B cell (primary cell): ENCODE measurements around the gene CCM2. TPM values are rescaled to one million over a fixed set of nuclear protein-coding genes. Genes with fewer than 3 reads are reported as not detected.

Source experiments
- ATAC-seq: fragments of 200-7000 bp; cut with Tn5 transposase; one replicate; pipeline ENCODE4 v1.10.0; 2021; ENCODE audit warnings: low read depth, mild to moderate bottlenecking, moderate number of reproducible peaks, moderate library complexity
- CTCF ChIA-PET: fragments of 350-600 bp; sonication (Branson Sonifier 250); formaldehyde crosslinking; loops from one replicate; lab custom pipeline; 2021; ENCODE audit warnings: antibody characterized with exemption, inconsistent platforms; lab: Charles Lee
- POLR2A ChIA-PET: fragments of 350-600 bp; sonication (Branson Sonifier 250); formaldehyde crosslinking; loops from one replicate; lab custom pipeline; 2021; ENCODE audit warnings: antibody characterized with exemption; lab: Charles Lee
- DNase-seq: peaks from one replicate; pipeline ENCODE4 v3.0.0; 2013
- H2AFZ ChIP-seq: 2 replicates; pipeline ENCODE4 v1.6.1; 2012; ENCODE audit warnings: mild to moderate bottlenecking, low read depth, low read length; ENCODE audit not compliant: insufficient read depth, poor library complexity, severe bottlenecking
- H3K27ac ChIP-seq, 2 donors: 1 replicate in 1 of 2; 2 replicates in 1 of 2; pipeline ENCODE4 v1.5.1; 2012 to 2013; ENCODE audit warnings: low read length in 2 of 2, mild to moderate bottlenecking in 2 of 2, moderate library complexity in 1 of 2
- H3K27me3 ChIP-seq, 4 experiments: fragments of 200-600 bp in 1 of 4; sonication (generic) in 1 of 4; replicated peaks in 1 of 4; 1 replicate in 2 of 4; 2 replicates in 2 of 4; pipeline versions ENCODE4 v1.6.1 to v1.7.0; 2013 to 2016; ENCODE audit warnings: low read length in 3 of 4, mild to moderate bottlenecking in 2 of 4, mixed read lengths in 1 of 4, moderate library complexity in 1 of 4; ENCODE audit not compliant: insufficient read depth in 4 of 4, control insufficient read depth in 3 of 4; ENCODE audit errors: control extremely low read depth in 1 of 4
- H3K36me3 ChIP-seq, 2 experiments: replicated peaks in 1 of 2; 1 replicate in 1 of 2; 2 replicates in 1 of 2; pipeline versions ENCODE4 v1.6.1 to v1.7.1; 2013; ENCODE audit warnings: low read length in 1 of 2; ENCODE audit not compliant: insufficient read depth in 2 of 2, control insufficient read depth in 1 of 2; ENCODE audit errors: control extremely low read depth in 1 of 2, extremely low read depth in 1 of 2
- H3K4me1 ChIP-seq, 2 donors: fragments of 200-600 bp in 1 of 2; sonication (generic) in 1 of 2; 1 replicate in 1 of 2; 2 replicates in 1 of 2; pipeline versions ENCODE4 v1.5.1 to v1.6.1; 2013 to 2017; ENCODE audit warnings: low read length in 2 of 2; ENCODE audit not compliant: control insufficient read depth in 2 of 2, insufficient read depth in 2 of 2
- H3K4me2 ChIP-seq: replicated peaks from 2 replicates; pipeline ENCODE3; 2012; ENCODE audit warnings: mild to moderate bottlenecking, low read depth, low read length; ENCODE audit not compliant: poor library complexity, severe bottlenecking
- H3K4me3 ChIP-seq, 5 experiments: fragments of 200-600 bp in 1 of 5; sonication (generic) in 1 of 5; 1 replicate in 3 of 5; 2 replicates in 2 of 5; pipeline versions ENCODE4 v1.5.1 to v1.7.0; 2011 to 2016; ENCODE audit warnings: low read length in 4 of 5, mild to moderate bottlenecking in 4 of 5, low read depth in 2 of 5, control low read depth in 1 of 5, moderate library complexity in 1 of 5; ENCODE audit not compliant: insufficient read depth in 1 of 5; ENCODE audit errors: control extremely low read depth in 1 of 5, extremely low read depth in 1 of 5
- H3K79me2 ChIP-seq: fragments of 200-600 bp; sonication (generic); one replicate; pipeline ENCODE4 v1.6.0; 2016; ENCODE audit warnings: low read length; ENCODE audit not compliant: control insufficient read depth, insufficient read depth
- H3K9ac ChIP-seq: fragments of 200-600 bp; sonication (generic); 2 replicates; pipeline ENCODE4 v1.6.1; 2017; ENCODE audit warnings: mild to moderate bottlenecking, low read length, moderate library complexity
- H3K9me3 ChIP-seq, 3 donors: one replicate each; pipeline versions ENCODE4 v1.6.1 to v1.7.1; 2013; ENCODE audit warnings: low read length in 2 of 3; ENCODE audit not compliant: control insufficient read depth in 2 of 3, insufficient read depth in 1 of 3; ENCODE audit errors: control extremely low read depth in 1 of 3
- H4K20me1 ChIP-seq: 2 replicates; pipeline ENCODE4 v1.6.0; 2012; ENCODE audit warnings: mild to moderate bottlenecking, low read length; ENCODE audit not compliant: insufficient read depth, control insufficient read depth, poor library complexity, severe bottlenecking
- H3K27ac Mint-ChIP-seq: one replicate; pipeline ENCODE4 v1.8.0; 2021; ENCODE audit warnings: mixed read lengths
- H3K27me3 Mint-ChIP-seq: one replicate; pipeline ENCODE4 v1.8.0; 2021; ENCODE audit warnings: mixed read lengths
- H3K4me1 Mint-ChIP-seq: one replicate; pipeline ENCODE4 v1.8.0; 2021; ENCODE audit warnings: mixed read lengths
- H3K4me3 Mint-ChIP-seq: one replicate; pipeline ENCODE4 v1.8.0; 2021; ENCODE audit warnings: mixed read lengths
- H3K9me3 Mint-ChIP-seq: one replicate; pipeline ENCODE4 v1.8.0; 2022; ENCODE audit warnings: mixed read lengths; ENCODE audit not compliant: insufficient read depth
- CTCF ChIP-seq: fragments of 200-600 bp; IDR thresholded peaks from one replicate; pipeline ENCODE4 v1.8.0; 2022; ENCODE audit warnings: antibody characterized with exemption, mild to moderate bottlenecking
- EZH2 ChIP-seq: IDR thresholded peaks from 2 replicates; pipeline ENCODE4 v1.6.1; 2012; ENCODE audit warnings: borderline replicate concordance, low read depth, mild to moderate bottlenecking, moderate library complexity, low read length; ENCODE audit not compliant: insufficient read depth, poor library complexity, severe bottlenecking
- WGBS: methylation state at CpG from one replicate; pipeline ENCODE4 v1.1.5; 2013; ENCODE audit warnings: missing lambda C conversion rate; ENCODE audit not compliant: insufficient coverage; 5-methylcytosine and 5-hydroxymethylcytosine counted together
- intact Hi-C: fragments of 100-400 bp; cut with micrococcal nuclease; formaldehyde crosslinking; loops from one replicate; pipeline ENCODE4 v1.10.0; 2022
- polyA plus RNA-seq: library from polyadenylated mRNA; depleted of rRNA; stranded (reverse); fragments of >200 nt; gene quantifications from 2 replicates; pipeline ENCODE4 v1.2.3, GENCODE V29; 2012
- total RNA-seq, 2 donors: library from RNA; stranded (reverse); fragments of 120-200 nt in 1 of 2; gene quantifications; 1 replicate in 1 of 2; 2 replicates in 1 of 2; pipeline versions ENCODE4 v1.2.3 to v1.2.4, GENCODE V29; 2013 to 2022

Gene CCM2
- total and polyA plus RNA-seq, 2 donors (not counting 1 experiment from before 2014, with no cell fraction given) = 150 to 201 TPM

DNA sequence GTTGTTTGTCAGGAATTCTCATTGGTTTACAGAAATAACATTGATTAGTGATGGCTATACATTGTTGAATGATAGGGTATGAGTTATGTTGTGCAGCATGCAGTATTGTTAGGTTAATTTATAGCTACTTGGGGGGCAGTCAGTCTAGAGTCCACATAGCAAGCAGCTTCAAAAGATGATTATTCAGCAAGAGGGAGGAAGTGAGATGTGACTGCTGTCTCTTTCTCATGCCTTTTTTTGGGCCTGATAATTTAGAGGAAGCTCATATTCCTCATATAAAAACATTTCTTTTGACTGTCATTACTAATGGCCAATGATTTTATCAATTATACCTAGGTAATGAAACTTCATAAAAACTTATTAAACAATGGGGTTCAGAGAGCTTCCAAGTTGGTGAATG, 114.9 kb downstream of the CCM2 start:
- intact Hi-C loops = no loop called here
- TF ChIP-seq CTCF (no peak), EZH2 (no peak)
- H4K20me1 ChIP-seq = no peaks in the 10 kb centered on the region
- H3K4me3 ChIP-seq = no peak overlapping the region
- peaks cover 20% of the 10 kb centered on the region for H3K79me2 ChIP-seq
- CTCF ChIA-PET = interaction anchor here (3.9 kb wide), 1 partner anchor 22 kb away, joined by 22 read pairs; no protein-coding TSS in a partner anchor
- POLR2A ChIA-PET = no interaction called here
- H2AFZ ChIP-seq = no peak overlapping the region
- ATAC-seq (no peak), DNase-seq (no peak)
- Mint-ChIP-seq H3K9me3 (no peaks in the 10 kb centered on the region), H3K4me1 (peaks cover 20% of the 10 kb centered on the region), H3K4me3 (no peak overlapping the region), H3K27me3 (peaks cover 4% of the 10 kb centered on the region), H3K27ac (no peak overlapping the region)
- no peaks in the 10 kb centered on the region for H3K9me3 ChIP-seq
- no peak overlapping the region for H3K27ac ChIP-seq
- H3K27me3 ChIP-seq = peaks cover 0 to 5% (median 0%) of the 10 kb centered on the region in 4 experiments
- H3K4me2 ChIP-seq = no peak overlapping the region
- no peaks in the 10 kb centered on the region for H3K36me3 ChIP-seq
- H3K4me1 ChIP-seq = peaks cover 15 to 28% of the 10 kb centered on the region in 2 donors
- no peak overlapping the region for H3K9ac ChIP-seq

DNA sequence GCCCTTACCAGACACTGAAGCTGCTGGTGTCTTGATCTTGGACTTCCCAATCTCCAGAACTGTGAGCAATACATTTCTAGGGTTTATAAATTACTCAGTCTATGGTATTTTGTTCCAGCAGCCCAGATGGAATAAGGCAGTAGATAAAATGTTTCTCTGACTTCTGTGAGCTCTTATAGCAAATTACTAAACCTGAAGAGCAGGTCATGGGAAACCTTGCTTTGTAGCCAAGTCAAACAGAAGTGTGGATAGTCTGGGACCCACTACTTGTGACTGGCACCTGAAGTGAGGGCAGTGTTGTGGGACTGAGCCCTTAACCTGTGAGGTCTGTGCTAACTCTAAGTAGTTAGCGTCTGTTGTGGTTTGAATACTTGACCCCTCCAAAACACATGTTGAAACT, 116.0 kb downstream of the CCM2 start:
- H3K36me3 ChIP-seq = no peaks in the 10 kb centered on the region
- TF ChIP-seq EZH2 (no peak), CTCF (no peak)
- no peak overlapping the region for H3K27ac ChIP-seq
- H3K4me2 ChIP-seq = no peak overlapping the region
- no peak overlapping the region for H3K27ac Mint-ChIP-seq
- H3K4me3 ChIP-seq = no peak overlapping the region
- CTCF ChIA-PET = interaction anchor here (3.9 kb wide), 1 partner anchor 21 kb away, joined by 22 read pairs; no protein-coding TSS in a partner anchor
- DNase-seq = no peak
- peaks cover 9% of the 10 kb centered on the region for H3K79me2 ChIP-seq
- H4K20me1 ChIP-seq = no peaks in the 10 kb centered on the region
- H3K4me3 Mint-ChIP-seq = no peak overlapping the region
- POLR2A ChIA-PET = no interaction called here
- peaks cover 0 to 5% (median 0%) of the 10 kb centered on the region in 4 experiments for H3K27me3 ChIP-seq
- H3K9me3 ChIP-seq = no peaks in the 10 kb centered on the region
- no peak overlapping the region for H2AFZ ChIP-seq
- H3K9ac ChIP-seq = no peak overlapping the region
- no CpG with 5 or more reads among the region's 1 CpG for WGBS
- no peak for ATAC-seq
- H3K27me3 Mint-ChIP-seq = peaks cover 4% of the 10 kb centered on the region
- peaks cover 13% of the 10 kb centered on the region for H3K4me1 Mint-ChIP-seq
- peaks cover 5 to 18% of the 10 kb centered on the region in 2 donors for H3K4me1 ChIP-seq
- intact Hi-C loops = no loop called here
- H3K9me3 Mint-ChIP-seq = no peaks in the 10 kb centered on the region
